GM13976 (cell line): ENCODE data around the gene RPS19BP1.

Experiments used
- DNase-seq: peaks from one replicate; pipeline ENCODE4 v3.0.0; 2012; ENCODE audit warnings: low spot score
- CTCF ChIP-seq: IDR thresholded peaks from 2 replicates; pipeline ENCODE4 v1.5.1; 2012; ENCODE audit warnings: borderline replicate concordance, mild to moderate bottlenecking; ENCODE audit not compliant: insufficient read depth; ENCODE audit errors: extremely low read depth, missing control alignments, control extremely low read depth
- in situ Hi-C: fragments of 300-500 bp; cut with MboI; formaldehyde crosslinking; loops from one replicate; pipeline ENCODE4 v1.12.0; 2022; ENCODE audit warnings: low sequenced_read_pairs, mixed read lengths, inconsistent platforms; ENCODE audit not compliant: unreplicated experiment

The RPS19BP1 gene

DNA sequence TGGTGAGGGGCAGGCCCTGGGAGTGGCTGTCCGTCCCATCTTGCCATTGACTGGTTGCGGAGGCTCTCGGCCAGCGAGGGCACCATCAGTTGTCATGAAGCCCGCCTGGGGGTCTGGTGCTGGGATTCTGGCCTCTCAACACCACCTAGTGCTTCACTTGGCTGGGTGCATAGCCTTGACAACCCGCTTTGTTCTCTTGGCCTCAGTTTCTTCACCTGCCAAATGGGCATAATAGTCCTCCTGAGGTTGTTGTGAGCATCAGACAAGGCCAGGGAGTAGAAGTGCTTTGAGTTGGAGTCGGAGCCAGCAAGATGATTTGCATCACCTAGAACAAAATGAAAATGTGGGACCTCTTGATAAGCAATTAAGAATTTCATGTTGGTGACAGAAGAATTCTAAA is 36.5 kb upstream of the RPS19BP1 start:
- no peak for DNase-seq
- TF ChIP-seq CTCF, result no peak
- in situ Hi-C loops, result no loop called here

DNA sequence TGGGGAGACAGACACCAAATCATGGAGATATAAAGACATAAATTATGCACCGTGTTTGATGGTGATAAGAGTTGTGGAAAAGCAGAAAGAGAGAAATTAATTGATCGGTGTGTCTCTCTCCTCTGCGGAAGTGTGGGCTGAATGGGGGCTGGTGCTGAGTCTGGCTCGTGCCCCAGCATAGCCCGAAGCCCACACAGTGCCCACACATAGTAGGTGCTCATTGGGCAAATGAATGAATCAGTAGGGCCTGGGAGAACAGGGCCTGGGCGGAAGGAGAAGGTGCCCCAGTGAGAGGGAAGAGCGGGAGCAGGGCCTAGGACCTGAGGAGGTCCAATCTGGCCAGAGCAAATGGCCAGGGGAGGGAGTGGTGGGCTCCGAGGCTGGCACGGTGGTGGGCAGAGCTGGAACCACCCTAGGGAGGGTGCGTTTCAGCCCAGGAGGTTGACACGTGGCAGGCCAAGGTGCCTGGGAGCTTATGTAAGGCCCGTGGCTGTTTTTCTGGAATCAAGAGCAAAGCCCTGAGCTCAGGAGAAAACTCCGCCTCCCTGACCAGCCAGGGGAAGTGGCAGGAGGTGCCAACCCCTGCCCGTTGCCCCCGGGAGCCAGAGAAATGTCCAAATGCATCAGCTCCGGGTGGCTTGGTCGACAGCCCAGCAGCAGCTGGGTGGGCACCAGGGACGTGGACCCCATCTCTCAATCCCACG is 35.9 kb upstream of the RPS19BP1 start:
- no peak for TF ChIP-seq CTCF
- no peak for DNase-seq
- in situ Hi-C loops, result no loop called here

GRCh38 chr22:39567135-39567946 is 34.8 kb upstream of the RPS19BP1 start:
- DNase-seq, result no peak
- in situ Hi-C loops, result no loop called here
- no peak for TF ChIP-seq CTCF

DNA sequence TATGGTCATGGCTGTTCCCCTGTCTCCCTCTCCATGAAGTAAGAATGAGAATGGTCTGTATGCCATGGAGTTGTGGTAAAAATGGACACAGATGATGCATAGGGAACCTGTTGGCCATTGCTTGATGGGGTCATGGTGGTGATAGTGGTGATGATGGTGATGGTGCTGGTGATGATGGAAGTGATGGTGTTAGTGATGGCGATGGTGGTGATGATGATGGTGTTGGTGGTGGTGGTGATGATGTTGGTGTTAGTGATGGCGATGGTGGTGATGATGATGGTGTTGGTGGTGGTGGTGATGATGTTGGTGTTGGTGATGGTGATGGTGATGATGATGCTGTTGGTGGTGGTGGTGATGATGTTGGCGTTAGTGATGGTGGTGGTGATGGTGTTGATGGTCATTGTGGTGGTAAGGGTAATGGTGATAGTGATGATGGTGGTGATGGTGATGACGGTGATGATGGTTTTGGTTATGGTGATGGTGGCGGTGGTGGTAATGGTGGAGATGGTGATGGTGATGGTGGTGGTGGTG is 32.9 kb upstream of the RPS19BP1 start:
- in situ Hi-C loops, result no loop called here
- no peak for DNase-seq
- TF ChIP-seq CTCF, result no peak

DNA sequence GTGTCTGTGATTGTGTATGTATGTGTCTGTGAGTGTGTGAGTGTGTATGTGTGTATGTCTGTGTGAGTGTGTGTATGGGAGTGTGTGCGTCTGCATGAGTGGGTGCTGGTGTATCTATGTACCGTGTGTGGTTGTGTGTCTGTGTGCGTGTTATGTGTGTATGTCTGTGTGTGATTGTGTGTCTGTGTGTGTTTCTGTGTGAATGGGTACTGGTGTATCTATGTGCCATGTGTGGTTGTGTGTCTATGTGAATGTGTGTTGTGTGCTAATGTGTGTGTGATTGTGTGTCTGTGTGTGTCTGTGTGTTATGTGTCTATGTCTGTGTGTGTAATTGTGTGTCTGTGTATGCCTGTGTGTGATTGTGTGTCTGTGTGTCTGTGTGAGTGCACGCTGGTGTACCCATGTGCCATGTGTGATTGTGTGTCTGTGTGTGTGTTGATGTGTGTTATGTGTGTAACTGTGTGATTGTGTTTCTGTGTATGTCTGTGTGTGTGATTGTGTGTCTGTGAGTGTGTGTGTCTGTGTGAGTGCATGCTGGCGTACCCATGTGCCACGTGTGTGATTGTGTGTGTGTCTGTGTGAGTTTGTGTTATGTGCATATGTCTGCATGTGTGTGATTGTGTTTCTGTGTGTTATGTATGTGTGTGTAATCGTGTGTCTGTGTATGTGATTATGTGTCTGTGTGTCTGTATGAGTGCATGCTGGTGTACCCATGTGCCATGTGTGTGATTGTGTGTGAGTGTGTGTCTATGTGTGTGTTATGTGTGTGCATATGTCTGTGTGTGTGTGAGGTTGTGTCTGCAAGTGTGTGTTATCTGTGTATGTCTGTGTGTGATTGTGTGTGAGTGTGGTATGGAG is 31.3 kb upstream of the RPS19BP1 start:
- no peak for TF ChIP-seq CTCF
- in situ Hi-C loops, result no loop called here
- no peak for DNase-seq

- DNase-seq, result no peak
- in situ Hi-C loops, result no loop called here
- no peak for TF ChIP-seq CTCF
Observed at GRCh38 chr22:39562839-39563489, 30.4 kb upstream of the RPS19BP1 start.
